Activated CD4-positive, alpha-beta T cell treated with anti-CD3 and anti-CD28 coated beads, Interleukin-2, amount 10 ng/mL, durations not matched to agents 24 days and 14 days (primary cell): ENCODE results near the gene CTXND1. TPM values are rescaled to one million over a fixed set of nuclear protein-coding genes. Genes with fewer than 3 reads are reported as not detected.
"Not testable (repeated sequence)": the region's sequence is repeated elsewhere in the genome, so short reads cannot be mapped to it uniquely, and the experiment has no call there.

Source experiments
- DNase-seq: peaks from one replicate; pipeline ENCODE4 v3.0.0; 2022
- H3K27ac Mint-ChIP-seq: one replicate; pipeline ENCODE4 v1.8.0; 2022; ENCODE audit warnings: mild to moderate bottlenecking, mixed read lengths
- H3K27me3 Mint-ChIP-seq: one replicate; pipeline ENCODE4 v1.8.0; 2022; ENCODE audit warnings: mixed read lengths
- H3K36me3 Mint-ChIP-seq: one replicate; pipeline ENCODE4 v1.8.0; 2022; ENCODE audit warnings: low read depth, mild to moderate bottlenecking, mixed read lengths
- H3K4me1 Mint-ChIP-seq: one replicate; pipeline ENCODE4 v1.8.0; 2021; ENCODE audit warnings: mixed read lengths
- H3K4me3 Mint-ChIP-seq: one replicate; pipeline ENCODE4 v1.8.0; 2022; ENCODE audit warnings: mild to moderate bottlenecking, moderate library complexity, mixed read lengths
- H3K9me3 Mint-ChIP-seq: one replicate; pipeline ENCODE4 v1.8.0; 2021; ENCODE audit warnings: mixed read lengths
- intact Hi-C: fragments of 100-400 bp; cut with micrococcal nuclease; formaldehyde crosslinking; loops from one replicate; pipeline ENCODE4 v1.15.1; 2023
- total RNA-seq: library from RNA; stranded (reverse); gene quantifications from 2 replicates; pipeline ENCODE4 v1.2.3, GENCODE V29; 2022

The CTXND1 gene
- total RNA-seq, 1 donor from 2014 or later: not detected

GRCh38 chr15:80161468-80162016 lies 90.5 kb downstream of the CTXND1 start:
- H3K9me3 Mint-ChIP-seq: peaks cover 4% of the 10 kb centered on the region

DNA sequence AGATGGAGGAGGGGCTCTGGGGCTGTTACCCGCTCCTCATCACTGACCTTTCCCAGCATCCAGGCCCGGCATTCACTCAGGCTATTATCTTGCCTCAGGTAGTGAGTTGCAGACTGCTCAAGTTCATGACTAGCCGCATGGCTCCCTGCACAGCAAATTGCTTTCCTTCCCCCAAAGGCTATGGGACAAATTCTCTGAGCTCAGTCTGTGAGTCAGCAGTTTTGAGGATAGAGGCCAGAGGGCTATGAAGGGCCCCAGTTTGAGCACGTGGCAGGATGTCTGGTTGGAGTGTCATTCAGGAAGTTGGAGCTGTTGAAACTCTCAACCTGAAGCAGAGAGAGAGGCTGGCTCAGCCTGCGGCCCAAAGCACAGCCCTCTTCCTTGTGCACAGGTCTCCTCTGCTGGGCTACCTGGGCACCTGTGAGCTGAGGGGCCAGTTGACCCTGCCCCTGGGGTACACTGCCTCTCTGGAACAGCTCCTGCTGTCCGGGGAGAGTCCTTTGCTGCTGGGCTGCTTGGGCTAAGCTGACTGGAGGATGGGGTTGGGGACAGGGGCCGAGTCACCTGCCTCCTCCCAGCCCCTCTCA lies 91.3 kb downstream of the CTXND1 start:
- peaks cover 26% of the 10 kb centered on the region for H3K4me1 Mint-ChIP-seq
- intact Hi-C loops: no loop called here
- H3K4me3 Mint-ChIP-seq: peak overlapping the region; percentile 55
- H3K36me3 Mint-ChIP-seq: peaks cover 56% of the 10 kb centered on the region
- no peaks in the 10 kb centered on the region for H3K27me3 Mint-ChIP-seq
- H3K27ac Mint-ChIP-seq: peak overlapping the region; percentile 85
- peaks cover 4% of the 10 kb centered on the region for H3K9me3 Mint-ChIP-seq
- DNase-seq: peak; percentile 84

More at GRCh38 chr15:80161468-80162016, 90.5 kb downstream of the CTXND1 start:
- Mint-ChIP-seq H3K4me3 (peak overlapping the region; percentile 55), H3K4me1 (peaks cover 24% of the 10 kb centered on the region), H3K27ac (peak overlapping the region; percentile 85), H3K36me3 (peaks cover 54% of the 10 kb centered on the region), H3K27me3 (no peaks in the 10 kb centered on the region)
- intact Hi-C loops: no loop called here
- DNase-seq: no peak

- no peaks in the 10 kb centered on the region for H3K27me3 Mint-ChIP-seq
- peaks cover 62% of the 10 kb centered on the region for H3K36me3 Mint-ChIP-seq
- peaks cover 4% of the 10 kb centered on the region for H3K9me3 Mint-ChIP-seq
- intact Hi-C loops: loop anchor here (10.0 kb wide), 1 partner anchor 265 kb away; the partner anchor contains the start of gene MTHFS
- H3K27ac Mint-ChIP-seq: peak overlapping the region; percentile 85
- no peak for DNase-seq
- peaks cover 33% of the 10 kb centered on the region for H3K4me1 Mint-ChIP-seq
- peak overlapping the region; percentile 55 for H3K4me3 Mint-ChIP-seq
These were observed 92.0 kb downstream of the CTXND1 start for GRCh38 chr15:80159811-80160569.

DNA sequence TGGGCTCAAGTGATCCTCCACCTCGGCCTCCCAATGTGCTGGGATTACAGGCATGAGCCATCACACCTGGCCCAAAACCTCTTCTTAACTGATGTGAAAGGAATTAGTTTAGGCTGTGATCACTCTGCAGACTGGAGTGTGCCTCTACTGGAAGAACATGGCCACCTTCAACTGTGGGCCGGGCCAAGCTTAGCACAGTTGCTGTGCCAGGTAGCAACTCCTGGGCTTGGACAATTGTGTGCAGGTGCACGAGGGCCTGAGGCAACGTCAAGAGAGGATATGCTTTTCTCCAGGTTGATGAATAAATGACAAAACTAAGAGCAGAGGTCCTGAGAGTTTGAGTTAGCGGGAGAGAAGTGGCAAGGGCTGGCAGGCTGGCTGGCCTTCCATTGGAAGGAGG lies 92.7 kb downstream of the CTXND1 start:
- Mint-ChIP-seq H3K4me1 (peaks cover 40% of the 10 kb centered on the region), H3K36me3 (peaks cover 63% of the 10 kb centered on the region), H3K9me3 (peaks cover 3% of the 10 kb centered on the region), H3K4me3 (no peak overlapping the region), H3K27ac (peak overlapping the region; percentile 85), H3K27me3 (no peaks in the 10 kb centered on the region)
- DNase-seq: no peak
- intact Hi-C loops: loop anchor here (10.0 kb wide), 1 partner anchor 264 kb away; the partner anchor contains the start of gene MTHFS

DNA sequence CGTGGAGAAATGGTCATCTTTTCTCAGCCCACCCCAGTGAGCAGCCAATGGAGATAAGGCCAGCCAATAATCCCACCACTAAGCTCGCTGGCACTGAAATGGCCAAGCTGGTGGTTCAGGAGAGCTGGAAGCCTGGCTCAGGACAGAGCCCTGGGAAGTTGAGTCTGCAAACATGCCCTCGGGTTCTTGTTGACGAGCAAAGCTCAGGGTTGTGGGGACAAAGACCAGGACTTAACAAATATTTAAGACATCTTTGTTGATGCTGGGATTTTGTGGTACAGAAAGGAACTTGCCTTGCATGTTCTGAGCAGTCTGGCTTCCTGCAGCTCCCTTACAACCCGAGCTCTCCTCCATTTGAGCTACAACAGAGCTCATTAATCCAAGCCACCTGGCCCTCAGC lies 94.8 kb downstream of the CTXND1 start:
- Mint-ChIP-seq H3K27ac (no peak overlapping the region), H3K9me3 (no peaks in the 10 kb centered on the region), H3K27me3 (no peaks in the 10 kb centered on the region), H3K4me3 (no peak overlapping the region), H3K36me3 (peaks cover 52% of the 10 kb centered on the region), H3K4me1 (peaks cover 51% of the 10 kb centered on the region)
- intact Hi-C loops: loop anchor here (10.0 kb wide), 1 partner anchor 262 kb away; the partner anchor contains the start of gene MTHFS
- no peak for DNase-seq

GRCh38 chr15:80156176-80156720 lies 95.8 kb downstream of the CTXND1 start:
- no peak for DNase-seq
- no peaks in the 10 kb centered on the region for H3K27me3 Mint-ChIP-seq
- intact Hi-C loops: loop anchor here (10.0 kb wide), 1 partner anchor 261 kb away; the partner anchor contains the start of gene MTHFS
- H3K4me1 Mint-ChIP-seq: peaks cover 52% of the 10 kb centered on the region
- no peaks in the 10 kb centered on the region for H3K9me3 Mint-ChIP-seq
- H3K36me3 Mint-ChIP-seq: peaks cover 46% of the 10 kb centered on the region
- no peak overlapping the region for H3K27ac Mint-ChIP-seq
- no peak overlapping the region for H3K4me3 Mint-ChIP-seq

DNA sequence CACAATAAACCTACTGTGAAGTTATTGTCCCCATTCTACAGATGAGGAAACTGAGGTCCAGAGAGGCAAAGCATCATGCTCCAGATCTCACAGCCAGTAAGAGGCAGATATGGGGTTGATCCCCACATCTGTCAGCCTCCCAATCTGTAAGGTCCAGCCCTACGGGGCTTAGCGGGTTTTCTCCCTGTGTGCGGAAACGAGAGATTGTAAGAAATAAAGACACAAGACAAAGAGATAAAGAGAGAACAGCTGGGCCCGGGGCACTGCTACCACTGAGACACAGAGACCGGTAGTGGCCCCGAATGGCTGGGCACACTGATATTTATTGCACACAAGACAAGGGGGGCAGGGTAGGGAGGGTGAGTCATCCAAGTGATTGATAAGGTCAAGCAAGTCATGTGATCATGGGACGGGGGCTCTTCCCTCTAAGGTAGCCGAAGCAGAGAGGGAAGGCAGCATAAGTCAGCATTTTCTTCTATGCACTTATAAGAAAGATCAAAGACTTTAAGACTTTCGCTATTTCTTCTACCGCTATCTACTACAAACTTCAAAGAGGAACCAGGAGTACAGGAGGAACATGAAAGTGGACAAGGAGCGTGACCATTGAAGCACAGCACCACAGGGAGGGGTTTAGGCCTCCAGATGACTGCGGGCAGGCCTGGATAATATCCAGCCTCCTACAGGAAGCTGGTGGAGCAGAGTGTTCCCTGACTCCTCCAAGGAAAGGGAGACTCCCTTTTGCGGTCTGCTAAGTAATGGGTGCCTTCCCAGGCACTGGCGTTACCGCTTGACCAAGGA lies 96.4 kb downstream of the CTXND1 start:
- Mint-ChIP-seq H3K36me3 (peaks cover 40% of the 10 kb centered on the region), H3K4me1 (peaks cover 46% of the 10 kb centered on the region), H3K27ac (peak overlapping the region; percentile 44)
- H3K4me3 Mint-ChIP-seq, DNase-seq, H3K9me3 Mint-ChIP-seq, H3K27me3 Mint-ChIP-seq: not testable (repeated sequence)
- intact Hi-C loops: loop anchor here (10.0 kb wide), 1 partner anchor 261 kb away; the partner anchor contains the start of gene MTHFS

DNA sequence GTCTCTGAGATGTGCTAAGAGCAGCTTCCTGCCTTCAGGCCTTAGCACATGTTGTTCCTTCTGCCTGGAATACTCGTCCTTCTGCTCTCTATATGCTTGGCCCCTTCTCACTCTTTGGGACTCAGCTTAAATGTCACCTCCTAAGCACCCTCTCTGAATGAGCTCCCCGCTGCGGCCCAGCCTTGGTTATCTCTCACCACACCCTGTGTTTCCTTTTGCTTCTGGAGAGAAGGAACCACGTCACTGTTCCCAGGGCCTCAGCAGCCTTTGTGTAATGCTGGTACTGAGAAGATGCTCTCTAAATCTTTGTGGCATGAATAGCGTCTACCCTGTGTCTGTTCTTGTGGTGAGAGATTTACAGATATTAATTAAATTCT lies 97.0 kb downstream of the CTXND1 start:
- Mint-ChIP-seq H3K4me3 (peak overlapping the region; percentile 73), H3K27me3 (peaks cover 2% of the 10 kb centered on the region), H3K9me3 (no peaks in the 10 kb centered on the region), H3K4me1 (peaks cover 40% of the 10 kb centered on the region), H3K36me3 (peaks cover 36% of the 10 kb centered on the region), H3K27ac (peak overlapping the region; percentile 19)
- no peak for DNase-seq
- intact Hi-C loops: loop anchor here (10.0 kb wide), 1 partner anchor 260 kb away; the partner anchor contains the start of gene MTHFS

DNA sequence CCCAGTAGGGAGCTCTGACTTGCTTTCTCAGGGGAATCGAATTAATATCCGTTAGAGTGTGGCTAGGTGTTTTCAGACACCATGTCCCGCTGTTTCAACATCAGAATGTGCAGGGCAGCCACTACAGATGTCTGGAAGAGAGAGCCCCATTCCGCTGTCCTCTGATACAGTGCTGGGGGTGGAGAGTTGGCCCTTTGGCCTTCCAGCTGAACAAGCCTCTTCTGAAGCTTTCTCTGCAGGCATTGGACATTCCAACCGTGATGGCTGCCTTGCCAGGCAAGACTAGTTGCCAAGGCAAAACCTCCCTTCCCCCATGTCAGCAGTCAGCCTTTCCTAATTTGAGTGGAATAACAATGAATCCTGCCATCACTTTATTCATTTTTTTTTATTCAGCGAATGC lies 97.7 kb downstream of the CTXND1 start:
- H3K9me3 Mint-ChIP-seq: no peaks in the 10 kb centered on the region
- H3K27ac Mint-ChIP-seq: peak overlapping the region; percentile 97
- peaks cover 30% of the 10 kb centered on the region for H3K36me3 Mint-ChIP-seq
- intact Hi-C loops: loop anchor here (10.0 kb wide), 1 partner anchor 260 kb away; the partner anchor contains the start of gene MTHFS
- peaks cover 2% of the 10 kb centered on the region for H3K27me3 Mint-ChIP-seq
- DNase-seq: no peak
- H3K4me1 Mint-ChIP-seq: peaks cover 36% of the 10 kb centered on the region
- peak overlapping the region; percentile 97 for H3K4me3 Mint-ChIP-seq

GRCh38 chr15:80153900-80154299 lies 98.1 kb downstream of the CTXND1 start:
- Mint-ChIP-seq H3K4me3 (peak overlapping the region; percentile 97), H3K36me3 (peaks cover 29% of the 10 kb centered on the region), H3K27ac (peak overlapping the region; percentile 97), H3K27me3 (peaks cover 2% of the 10 kb centered on the region), H3K4me1 (peaks cover 35% of the 10 kb centered on the region), H3K9me3 (no peaks in the 10 kb centered on the region)
- no peak for DNase-seq
- intact Hi-C loops: loop anchor here (2.0 to 10.0 kb wide), 4 partner anchors 19 to 259 kb away; partner anchors contain the start of genes BCL2A1 and MTHFS

DNA sequence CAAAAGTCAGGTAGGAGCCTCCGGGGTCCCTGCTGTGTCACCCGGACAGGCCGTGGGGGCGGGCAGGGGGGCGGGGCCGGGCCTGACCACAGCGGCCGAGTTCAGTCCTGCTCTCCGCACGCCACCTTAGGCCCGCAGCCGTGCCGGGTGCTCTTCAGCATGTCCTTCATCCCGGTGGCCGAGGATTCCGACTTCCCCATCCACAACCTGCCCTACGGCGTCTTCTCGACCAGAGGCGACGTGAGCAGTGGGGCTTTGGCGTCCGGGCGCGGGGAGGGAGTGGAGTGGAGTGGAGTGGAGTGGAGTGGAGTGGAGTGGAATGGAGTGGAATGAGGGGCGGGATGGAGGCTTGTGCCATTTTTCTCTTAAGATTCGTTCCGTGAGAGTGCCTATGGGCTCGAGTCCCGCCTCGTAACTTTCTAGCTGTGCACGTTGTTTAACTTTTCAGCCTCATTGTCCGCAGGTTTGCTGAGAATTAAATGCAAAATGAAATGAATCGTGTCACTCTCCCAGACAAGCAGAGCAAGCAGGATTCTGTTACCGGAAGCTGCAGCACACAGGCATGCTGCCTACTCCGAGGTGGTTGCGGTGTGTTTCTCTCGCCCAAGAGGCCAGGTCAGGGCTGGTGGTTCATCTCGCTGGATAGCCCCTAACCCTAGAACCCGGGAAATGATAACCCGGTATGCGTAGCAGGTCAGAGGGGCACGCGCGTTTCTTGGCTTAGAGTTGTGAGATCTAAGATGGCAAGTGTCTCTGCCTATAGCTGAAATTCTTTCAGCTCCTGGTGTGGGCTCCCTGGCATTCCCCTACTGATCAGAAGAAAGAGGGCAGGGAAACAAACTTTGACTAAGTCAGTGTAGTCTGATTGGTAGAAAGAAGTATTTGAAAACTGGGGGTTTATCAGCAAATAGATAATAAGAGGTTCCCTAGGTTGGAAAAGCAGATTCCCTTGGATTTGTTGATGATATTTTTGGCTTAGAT lies 98.8 kb downstream of the CTXND1 start, which contains the start of gene FAH:
FAH (plus strand) TSS at position 104 of the 981 bp plus-strand sequence; CDS start at position 160, 56 bp downstream.
- DNase-seq: peak; percentile 87
- Mint-ChIP-seq H3K4me1 (peaks cover 33% of the 10 kb centered on the region), H3K4me3 (peak within 1 kb of the TSS; percentile 97), H3K27ac (peak within 1 kb of the TSS; percentile 97), H3K9me3 (no peaks in the 10 kb centered on the region), H3K36me3 (peaks cover 26% of the 10 kb centered on the region), H3K27me3 (peaks cover 5% of the 10 kb centered on the region)
- intact Hi-C loops: loop anchor here (1.0 to 10.0 kb wide), 5 partner anchors 20 to 258 kb away; partner anchors contain the start of genes BCL2A1, MTHFS and ZFAND6
